Activated T-cell treated with anti-CD3 and anti-CD28 coated beads, Interleukin-2, amount 50 U/mL, for 72 hours (primary cell): ENCODE results near the gene BASP1. TPM values are rescaled to one million over a fixed set of nuclear protein-coding genes. Genes with fewer than 3 reads are reported as not detected.
A peak's percentile ranks its signal among the peaks of the same experiment; 100 is the strongest.

Experiments
- ATAC-seq, 2 donors: fragments of 150-1000 bp; cut with Tn5 transposase; replicated peaks in 1 of 2; 2 replicates each; pipeline ENCODE4 v1.10.0; 2021; ENCODE audit warnings: moderate library complexity in 2 of 2, mild to moderate bottlenecking in 1 of 2
- DNase-seq, 2 donors: peaks; one replicate each; pipeline ENCODE4 v3.0.0; 2021 to 2022; ENCODE audit warnings: mixed read lengths in 1 of 2
- H3K27ac Mint-ChIP-seq: one replicate; pipeline ENCODE4 v1.8.0; 2022; ENCODE audit warnings: mild to moderate bottlenecking, moderate library complexity, mixed read lengths
- H3K27me3 Mint-ChIP-seq: one replicate; pipeline ENCODE4 v1.8.0; 2022; ENCODE audit warnings: low read depth, mixed read lengths
- H3K36me3 Mint-ChIP-seq, 2 donors: one replicate each; pipeline ENCODE4 v1.8.0; 2022; ENCODE audit warnings: mixed read lengths in 2 of 2, mild to moderate bottlenecking in 1 of 2; ENCODE audit not compliant: insufficient read depth in 2 of 2
- H3K4me1 Mint-ChIP-seq: one replicate; pipeline ENCODE4 v1.8.0; 2022; ENCODE audit warnings: low read depth, mixed read lengths
- H3K4me3 Mint-ChIP-seq, 2 donors: one replicate each; pipeline ENCODE4 v1.8.0; 2022; ENCODE audit warnings: mild to moderate bottlenecking in 2 of 2, mixed read lengths in 2 of 2, moderate library complexity in 2 of 2
- H3K9me3 Mint-ChIP-seq, 2 donors: one replicate each; pipeline ENCODE4 v1.8.0; 2022; ENCODE audit warnings: mixed read lengths in 2 of 2
- total RNA-seq, 2 donors: library from RNA; stranded (reverse); gene quantifications; one replicate each; pipeline ENCODE4 v1.2.3, GENCODE V29; 2022

The BASP1 gene
- total RNA-seq, 2 donors from 2014 or later: 1.2 to 1.8 TPM

GRCh38 chr5:17203329-17204132 is 13.9 kb upstream of the BASP1 start:
- peaks cover 0 to under 1% of the 10 kb centered on the region in 2 donors for H3K9me3 Mint-ChIP-seq
- ATAC-seq: peak; percentile 41 to 42

DNA sequence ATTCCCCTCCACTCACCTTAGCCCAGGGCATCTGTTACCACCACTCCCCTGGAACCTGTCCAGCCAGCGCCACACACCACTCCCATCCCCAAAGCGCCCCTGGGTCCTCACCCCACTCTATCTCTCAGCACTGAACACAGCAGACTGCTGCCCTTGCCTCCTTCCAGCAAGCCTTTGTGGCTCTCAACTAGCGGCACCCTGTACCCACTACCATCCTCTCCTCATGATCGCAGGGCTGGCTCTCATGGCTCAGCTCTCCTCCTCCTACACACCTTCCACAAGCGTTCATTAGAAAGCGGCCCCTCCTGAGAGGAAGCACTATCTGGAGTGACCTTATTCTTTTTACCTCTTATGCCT is 13.3 kb upstream of the BASP1 start:
- H3K27ac Mint-ChIP-seq: no peak overlapping the region
- no peak for ATAC-seq
- H3K36me3 Mint-ChIP-seq: no peaks in the 10 kb centered on the region

More at GRCh38 chr5:17203329-17204132, 13.9 kb upstream of the BASP1 start:
- Mint-ChIP-seq H3K27me3 (peaks cover 13% of the 10 kb centered on the region), H3K27ac (no peak overlapping the region), H3K36me3 (peaks cover 0 to under 1% of the 10 kb centered on the region in 2 donors), H3K4me1 (no peaks in the 10 kb centered on the region), H3K4me3 (no peak overlapping the region)
- DNase-seq: peak in 1 of 2 donors; percentile 25

GRCh38 chr5:17206021-17206420 is 11.4 kb upstream of the BASP1 start:
- H3K27ac Mint-ChIP-seq: no peak overlapping the region
- H3K9me3 Mint-ChIP-seq: no peaks in the 10 kb centered on the region
- no peaks in the 10 kb centered on the region for H3K36me3 Mint-ChIP-seq
- H3K4me1 Mint-ChIP-seq: no peaks in the 10 kb centered on the region
- ATAC-seq (no peak), DNase-seq (no peak)
- peaks cover 11% of the 10 kb centered on the region for H3K27me3 Mint-ChIP-seq
- no peak overlapping the region for H3K4me3 Mint-ChIP-seq

More for the DNA sequence above, 13.3 kb upstream of the BASP1 start:
- no peaks in the 10 kb centered on the region for H3K9me3 Mint-ChIP-seq
- no peaks in the 10 kb centered on the region for H3K4me1 Mint-ChIP-seq
- peaks cover 11% of the 10 kb centered on the region for H3K27me3 Mint-ChIP-seq
- H3K4me3 Mint-ChIP-seq: no peak overlapping the region
- no peak for DNase-seq

GRCh38 chr5:17212191-17212590 is 5.2 kb upstream of the BASP1 start:
- Mint-ChIP-seq H3K36me3 (peaks cover 0 to 2% of the 10 kb centered on the region in 2 donors), H3K4me1 (peaks cover 8% of the 10 kb centered on the region), H3K9me3 (no peaks in the 10 kb centered on the region), H3K4me3 (no peak overlapping the region), H3K27ac (no peak overlapping the region), H3K27me3 (peaks cover 17% of the 10 kb centered on the region)
- DNase-seq: no peak
- ATAC-seq: no peak

DNA sequence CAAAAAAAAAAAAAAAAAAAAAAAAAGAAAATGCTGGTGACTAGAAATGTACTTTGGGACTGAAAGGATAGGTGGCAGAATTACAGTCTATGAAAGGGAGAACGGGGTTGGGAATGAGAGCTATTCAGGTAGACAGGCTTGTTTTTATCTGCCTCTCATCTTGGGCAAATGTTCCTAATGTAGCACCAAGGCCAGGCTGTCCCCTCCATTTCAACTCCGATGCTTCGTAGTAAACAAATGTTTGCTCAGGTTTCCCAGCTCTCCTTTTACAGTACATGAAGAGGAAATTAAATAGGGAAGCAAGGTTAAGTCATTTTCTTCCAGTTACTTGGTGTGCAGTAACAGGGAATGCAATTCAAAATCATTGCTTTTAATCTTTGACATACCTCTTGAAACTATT is 4.4 kb upstream of the BASP1 start:
- peaks cover 17% of the 10 kb centered on the region for H3K27me3 Mint-ChIP-seq
- peaks cover 0 to 2% of the 10 kb centered on the region in 2 donors for H3K36me3 Mint-ChIP-seq
- H3K27ac Mint-ChIP-seq: no peak overlapping the region
- no peak for DNase-seq
- no peaks in the 10 kb centered on the region for H3K9me3 Mint-ChIP-seq
- H3K4me1 Mint-ChIP-seq: peaks cover 8% of the 10 kb centered on the region
- ATAC-seq: no peak
- no peak overlapping the region for H3K4me3 Mint-ChIP-seq

DNA sequence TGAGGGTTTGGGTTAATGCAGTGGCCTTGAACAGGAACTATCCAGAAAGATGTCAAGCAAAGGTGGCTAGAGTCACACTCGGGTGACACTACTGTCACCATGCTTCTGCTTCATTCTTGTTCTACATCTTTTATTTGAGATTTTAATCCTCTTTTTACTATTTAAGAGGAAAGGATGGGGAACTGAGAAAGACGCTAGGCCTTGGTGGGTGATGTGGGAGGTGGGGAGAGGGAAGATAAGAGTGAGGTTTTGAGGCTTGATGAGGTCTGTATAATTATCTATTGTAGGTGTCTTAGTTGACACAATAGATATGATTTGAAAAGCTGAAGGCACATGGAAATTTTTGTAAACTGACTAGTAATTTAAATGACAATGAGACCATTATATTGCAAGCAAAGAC is 3.5 kb upstream of the BASP1 start:
- no peak overlapping the region for H3K27ac Mint-ChIP-seq
- H3K36me3 Mint-ChIP-seq: peaks cover 0 to 2% of the 10 kb centered on the region in 2 donors
- DNase-seq: no peak
- H3K27me3 Mint-ChIP-seq: peaks cover 20% of the 10 kb centered on the region
- no peak for ATAC-seq
- H3K9me3 Mint-ChIP-seq: no peaks in the 10 kb centered on the region
- H3K4me1 Mint-ChIP-seq: peaks cover 12% of the 10 kb centered on the region
- no peak overlapping the region for H3K4me3 Mint-ChIP-seq

DNA sequence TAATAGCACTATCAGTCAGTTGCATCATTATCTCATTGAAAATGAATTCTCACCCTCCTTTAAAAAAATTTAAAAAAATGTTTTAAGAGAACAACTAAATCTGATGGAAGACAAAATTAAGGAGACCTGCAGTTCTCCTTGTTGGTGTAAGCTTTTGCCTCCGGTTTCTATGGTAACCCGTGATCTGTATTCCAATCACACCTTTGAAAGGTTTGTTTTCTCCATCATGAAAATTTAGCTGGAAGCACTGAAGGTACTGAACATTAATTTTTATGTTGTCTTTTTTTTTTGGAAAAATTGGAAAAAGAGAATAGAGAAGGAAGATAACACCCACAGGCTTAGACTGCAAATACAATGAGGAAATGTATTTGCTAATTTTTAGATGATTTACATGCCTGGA is 2.5 kb upstream of the BASP1 start:
- H3K27me3 Mint-ChIP-seq: peaks cover 30% of the 10 kb centered on the region

DNA sequence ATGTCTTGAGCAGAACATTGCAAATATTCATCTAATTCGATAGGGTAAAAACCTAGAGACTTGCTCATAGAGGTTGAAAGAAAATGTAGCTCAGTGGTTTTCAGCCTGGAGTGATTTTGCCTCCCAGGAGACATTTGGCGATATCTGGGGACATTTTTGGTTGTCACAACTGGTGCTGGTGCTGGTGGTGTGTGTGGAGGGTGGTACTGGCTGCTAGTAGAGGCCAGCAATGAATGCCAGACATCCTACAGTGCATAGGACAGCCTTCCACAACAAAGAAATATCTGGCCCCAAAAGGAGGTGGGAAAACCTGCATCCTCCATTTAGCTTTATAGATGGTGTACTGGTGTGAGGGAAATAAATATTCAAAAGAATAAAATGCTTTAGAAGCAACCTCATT is 2.1 kb upstream of the BASP1 start:
- Mint-ChIP-seq H3K9me3 (no peaks in the 10 kb centered on the region), H3K4me3 (no peak overlapping the region), H3K4me1 (peaks cover 16% of the 10 kb centered on the region), H3K27ac (no peak overlapping the region), H3K27me3 (peaks cover 34% of the 10 kb centered on the region), H3K36me3 (peaks cover 2% of the 10 kb centered on the region in 2 donors)
- ATAC-seq (no peak), DNase-seq (no peak)

More for the DNA sequence above, 2.5 kb upstream of the BASP1 start:
- no peak overlapping the region for H3K4me3 Mint-ChIP-seq
- H3K9me3 Mint-ChIP-seq: no peaks in the 10 kb centered on the region
- H3K27ac Mint-ChIP-seq: no peak overlapping the region
- H3K36me3 Mint-ChIP-seq: peaks cover 2% of the 10 kb centered on the region in 2 donors
- H3K4me1 Mint-ChIP-seq: peaks cover 16% of the 10 kb centered on the region
- DNase-seq (no peak), ATAC-seq (no peak)

DNA sequence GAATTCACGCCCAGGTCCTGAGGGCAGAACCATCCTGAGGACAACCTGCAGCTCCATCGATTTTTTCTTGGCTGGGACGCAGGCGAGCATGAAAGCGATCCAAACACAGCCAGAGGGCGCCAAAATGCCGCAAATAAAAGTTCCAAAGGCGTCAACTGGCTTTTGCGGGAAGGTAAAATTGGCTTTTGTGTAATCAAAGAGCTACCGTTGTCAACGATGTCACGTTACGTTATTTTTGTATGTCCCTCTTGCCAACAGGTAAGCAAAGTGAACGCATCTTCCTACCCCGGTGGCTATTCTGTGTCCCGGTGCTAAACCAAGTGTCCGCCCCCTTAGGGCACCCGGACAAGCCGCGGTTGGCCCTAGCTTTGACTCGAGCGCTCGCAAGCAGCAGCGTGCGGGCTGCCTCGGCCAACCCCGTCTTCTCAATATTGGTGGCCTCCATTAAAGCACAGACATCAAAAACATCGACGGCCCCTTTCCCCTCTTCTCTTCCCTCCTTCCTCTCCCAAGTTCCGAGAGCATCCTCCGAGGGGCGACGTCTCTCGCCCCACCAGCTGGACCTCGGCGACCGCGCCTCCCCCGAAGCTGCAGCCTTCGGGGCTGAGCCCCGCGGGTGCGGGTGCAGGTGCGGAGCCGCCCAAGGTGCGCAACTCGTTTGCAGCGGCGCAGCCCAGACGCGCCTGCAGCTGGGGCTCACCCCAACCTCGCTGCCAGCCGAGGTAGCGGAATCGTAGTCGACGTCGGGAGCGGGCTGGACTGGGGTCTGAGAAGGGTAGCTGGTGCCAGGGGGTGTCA is 1.1 kb upstream of the BASP1 start:
- peak; percentile 64 for ATAC-seq
- Mint-ChIP-seq H3K36me3 (peaks cover 2% of the 10 kb centered on the region in 2 donors), H3K27ac (peak overlapping the region; percentile 51), H3K9me3 (no peaks in the 10 kb centered on the region), H3K4me1 (peaks cover 16% of the 10 kb centered on the region), H3K4me3 (peak overlapping the region; percentile 64 to 71), H3K27me3 (peaks cover 38% of the 10 kb centered on the region)
- peak; percentile 62 for DNase-seq

GRCh38 chr5:17216974-17217492 is 398 bp upstream of the BASP1 start:
- Mint-ChIP-seq H3K9me3 (no peaks in the 10 kb centered on the region), H3K36me3 (peaks cover 2% of the 10 kb centered on the region in 2 donors), H3K27me3 (peaks cover 38% of the 10 kb centered on the region), H3K4me1 (peaks cover 16% of the 10 kb centered on the region), H3K4me3 (peak overlapping the region; percentile 64 to 71), H3K27ac (no peak overlapping the region)
- ATAC-seq (peak; percentile 7 to 13), DNase-seq (no peak)

- H3K27ac Mint-ChIP-seq: no peak overlapping the region
- H3K4me3 Mint-ChIP-seq: peak overlapping the region; percentile 54 to 64
These were observed 1.0 kb downstream of the BASP1 start for GRCh38 chr5:17218353-17219005.

DNA sequence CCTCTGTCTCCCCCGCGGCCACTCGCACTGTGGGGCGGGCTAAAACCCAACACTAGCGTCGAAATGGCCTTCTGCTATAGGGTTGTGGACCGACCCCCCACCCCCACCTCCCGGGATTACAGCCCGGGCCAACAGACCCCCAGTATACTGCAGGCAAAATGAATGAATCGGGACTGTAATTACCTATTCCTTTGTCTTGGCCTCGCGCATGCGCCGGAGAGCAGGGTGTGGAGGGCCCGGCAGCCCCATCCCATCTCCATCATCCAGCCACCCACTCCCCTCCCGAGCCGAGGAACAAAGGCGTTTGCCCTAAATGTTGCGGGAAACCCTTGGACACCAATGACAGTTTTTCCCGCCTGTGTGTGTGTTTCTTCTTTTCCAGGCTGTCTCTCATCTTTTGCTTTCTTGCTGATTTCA is 1.6 kb downstream of the BASP1 start:
- Mint-ChIP-seq H3K4me1 (peaks cover 16% of the 10 kb centered on the region), H3K9me3 (no peaks in the 10 kb centered on the region), H3K27me3 (peaks cover 42% of the 10 kb centered on the region), H3K27ac (no peak overlapping the region), H3K36me3 (peaks cover 2% of the 10 kb centered on the region in 2 donors), H3K4me3 (peak overlapping the region; percentile 54 to 64)
- ATAC-seq (no peak), DNase-seq (no peak)

More at GRCh38 chr5:17218353-17219005, 1.0 kb downstream of the BASP1 start:
- Mint-ChIP-seq H3K36me3 (peaks cover 2% of the 10 kb centered on the region in 2 donors), H3K27me3 (peaks cover 38% of the 10 kb centered on the region), H3K9me3 (no peaks in the 10 kb centered on the region), H3K4me1 (peaks cover 16% of the 10 kb centered on the region)
- no peak for ATAC-seq
- no peak for DNase-seq
